ENCODE data around the gene ATF6B.
"Not testable (repeated sequence)": the region's sequence is repeated elsewhere in the genome, so short reads cannot be mapped to it uniquely, and the experiment has no call there.

The ATF6B gene

GRCh38 chr6:32102255-32102654 lies 25.8 kb downstream of the ATF6B start:
- DNase-seq: no peak

DNA sequence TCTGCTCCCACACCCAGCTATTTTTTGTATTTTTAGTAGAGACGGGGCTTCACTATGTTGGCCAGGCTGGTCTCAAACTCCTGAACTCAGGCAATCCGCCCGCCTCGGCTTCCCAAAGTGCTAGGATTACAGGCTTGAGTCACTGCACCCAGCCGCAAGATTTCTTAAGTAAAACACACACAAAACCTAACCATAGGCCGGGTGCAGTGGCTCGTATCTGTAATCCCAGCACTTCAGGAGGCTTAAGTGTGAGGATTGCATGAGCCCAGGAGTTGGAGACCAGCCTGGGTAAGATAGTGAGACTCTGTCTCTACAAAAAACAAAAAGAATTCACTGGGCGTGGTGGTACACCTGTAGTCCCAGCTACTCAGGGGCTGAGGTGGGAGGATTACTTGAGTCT lies 27.8 kb downstream of the ATF6B start:
- not testable (repeated sequence) for DNase-seq

- DNase-seq: no peak
Measured at GRCh38 chr6:32097364-32097763, 30.7 kb downstream of the ATF6B start.

- DNase-seq: no peak
Measured at GRCh38 chr6:32096394-32097258, 31.4 kb downstream of the ATF6B start.

DNA sequence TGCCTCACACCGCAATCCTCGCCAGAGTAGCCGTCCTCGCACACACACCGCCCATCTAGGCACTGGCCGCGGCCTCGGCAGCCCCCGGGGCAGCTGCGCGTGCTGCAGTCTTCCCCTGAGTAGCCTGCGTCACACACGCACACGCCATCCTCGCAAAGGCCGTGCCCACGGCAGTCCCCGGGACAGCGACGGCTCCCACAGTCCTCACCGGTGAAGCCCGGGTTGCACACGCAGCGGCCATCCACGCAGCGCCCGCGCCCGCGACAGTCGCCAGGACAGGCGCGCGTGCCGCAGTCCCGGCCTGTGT lies 32.0 kb downstream of the ATF6B start:
- no peak for DNase-seq

DNA sequence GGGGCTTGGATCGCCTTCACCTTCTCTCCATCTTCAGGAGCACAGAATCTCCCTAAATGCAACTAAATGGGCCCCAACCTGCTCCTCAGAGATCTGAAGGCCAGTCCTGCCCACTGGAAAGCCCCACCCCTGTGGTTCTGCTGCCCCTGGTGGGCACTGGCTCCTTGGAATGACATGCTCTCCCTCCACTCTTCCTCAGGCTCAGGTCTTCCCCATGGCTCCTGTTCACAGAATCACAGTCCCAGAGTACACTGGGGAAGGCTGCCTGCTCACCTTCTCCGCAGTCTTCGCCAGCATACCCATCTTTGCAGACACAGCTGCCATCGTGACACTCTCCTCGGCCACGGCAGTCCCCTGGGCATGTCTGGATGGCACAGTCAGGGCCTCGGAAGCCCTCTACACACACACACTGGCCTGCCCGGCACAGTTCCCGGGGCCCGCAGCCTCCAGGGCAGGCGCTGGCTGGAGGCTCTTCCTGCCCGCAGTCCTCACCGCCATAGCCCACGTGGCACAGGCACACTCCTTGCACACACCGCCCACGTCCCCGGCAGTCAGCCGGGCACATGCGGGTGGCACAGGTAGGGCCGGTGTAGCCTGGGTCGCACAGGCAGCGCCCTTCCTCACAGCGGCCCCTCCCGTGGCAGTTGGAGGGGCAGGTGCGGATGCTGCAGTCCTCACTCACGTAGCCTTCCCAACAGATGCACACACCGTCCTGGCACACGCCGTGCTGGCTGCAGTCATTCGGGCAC lies 32.5 kb downstream of the ATF6B start:
- no peak for DNase-seq

DNA sequence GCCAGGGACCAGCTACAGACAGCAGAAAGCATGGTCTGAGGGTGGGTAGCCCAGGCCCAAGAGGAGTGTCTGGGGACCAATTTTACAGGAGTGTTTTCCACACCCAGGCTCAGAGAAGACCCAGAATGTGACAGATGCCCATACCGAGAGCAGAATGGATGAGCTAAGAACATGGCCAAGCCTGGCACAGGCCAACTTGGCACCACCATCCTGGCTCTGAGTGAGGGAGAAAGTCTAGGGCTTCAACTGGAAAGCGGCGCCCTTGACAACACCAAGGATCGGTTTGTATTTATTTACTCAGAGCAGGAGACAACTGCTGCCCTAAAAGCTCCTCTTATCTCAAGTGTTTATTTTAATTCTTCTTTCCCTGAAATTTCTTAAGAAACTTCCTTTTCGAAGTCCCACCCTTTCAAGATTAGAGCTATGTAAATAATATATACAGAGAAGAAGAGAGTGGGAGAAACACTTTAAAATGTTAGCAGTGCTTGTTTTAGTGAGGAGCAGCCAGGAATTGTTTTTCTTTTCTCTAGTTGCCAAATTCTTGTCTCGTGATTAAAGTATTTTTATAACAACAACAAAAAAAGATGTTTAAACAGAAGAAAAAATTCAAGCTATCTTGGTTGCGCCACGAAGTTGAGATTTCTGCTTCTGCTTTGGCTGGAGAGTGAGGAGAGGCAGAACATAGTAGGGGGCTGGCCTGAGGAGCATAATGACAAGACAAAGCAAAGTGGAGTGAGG lies 35.1 kb downstream of the ATF6B start:
- peak; percentile 53 for DNase-seq

GRCh38 chr6:32089082-32089828 lies 38.8 kb downstream of the ATF6B start:
- DNase-seq: no peak

GRCh38 chr6:32088487-32089049 lies 39.5 kb downstream of the ATF6B start:
- DNase-seq: no peak

- DNase-seq: peak; percentile 77
Measured at GRCh38 chr6:32087574-32088486, 40.2 kb downstream of the ATF6B start.

- peak; percentile 86 for DNase-seq
Measured at GRCh38 chr6:32086661-32087573, 41.1 kb downstream of the ATF6B start.

DNA sequence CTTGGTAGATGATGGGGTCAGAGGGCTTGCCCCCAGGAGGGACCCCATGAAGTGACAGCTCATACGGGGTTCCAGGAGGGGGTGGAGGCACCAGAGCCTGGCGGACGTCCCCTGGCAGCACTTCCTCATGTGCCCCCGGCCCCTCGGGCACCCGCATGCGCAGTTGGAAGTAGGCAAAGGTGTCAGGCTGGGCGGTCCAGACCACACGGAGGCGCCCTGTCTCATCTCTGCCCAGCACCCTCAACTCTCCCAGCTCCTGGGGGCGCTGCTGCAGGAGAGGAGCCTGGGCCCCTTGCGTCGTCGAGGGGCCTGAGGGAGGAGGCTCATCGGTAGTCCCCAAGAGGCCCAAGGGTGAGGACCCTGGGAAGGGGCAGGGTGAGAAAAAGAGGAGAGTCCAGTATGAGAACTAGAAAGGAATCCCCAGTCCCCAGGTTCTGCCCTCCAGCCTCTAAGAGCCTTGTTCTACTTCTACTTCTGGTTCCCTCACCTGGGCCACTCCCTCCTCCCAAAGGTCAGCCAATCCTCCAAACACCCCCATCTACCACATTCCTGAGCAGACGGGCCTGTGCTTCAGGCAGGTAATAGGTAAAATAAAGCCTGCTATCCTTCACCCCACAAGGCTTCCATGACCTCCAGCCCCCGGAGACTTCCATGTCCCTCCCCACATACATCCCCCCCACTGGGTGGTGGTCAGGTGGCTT lies 42.1 kb downstream of the ATF6B start:
- DNase-seq: no peak

DNA sequence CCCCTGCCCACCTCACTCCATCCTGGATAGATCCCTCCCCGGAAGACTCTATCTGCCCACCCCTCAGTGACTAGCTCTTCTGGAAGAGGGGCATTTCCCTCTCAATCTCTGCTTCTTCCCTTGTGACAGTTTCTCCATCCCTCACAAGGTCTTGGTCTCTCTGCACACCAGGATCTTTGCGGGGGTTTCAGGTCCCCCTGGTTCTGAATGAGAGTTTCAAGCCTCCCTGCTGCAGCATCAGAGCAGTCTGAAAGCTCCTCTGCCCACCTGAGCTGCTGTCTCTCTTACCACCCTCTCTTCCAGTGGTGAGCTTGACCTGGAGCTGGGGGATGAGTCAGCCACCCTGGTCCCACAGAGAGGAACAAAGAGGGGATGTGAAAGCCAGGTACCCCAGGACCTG lies 43.3 kb downstream of the ATF6B start:
- no peak for DNase-seq

DNA sequence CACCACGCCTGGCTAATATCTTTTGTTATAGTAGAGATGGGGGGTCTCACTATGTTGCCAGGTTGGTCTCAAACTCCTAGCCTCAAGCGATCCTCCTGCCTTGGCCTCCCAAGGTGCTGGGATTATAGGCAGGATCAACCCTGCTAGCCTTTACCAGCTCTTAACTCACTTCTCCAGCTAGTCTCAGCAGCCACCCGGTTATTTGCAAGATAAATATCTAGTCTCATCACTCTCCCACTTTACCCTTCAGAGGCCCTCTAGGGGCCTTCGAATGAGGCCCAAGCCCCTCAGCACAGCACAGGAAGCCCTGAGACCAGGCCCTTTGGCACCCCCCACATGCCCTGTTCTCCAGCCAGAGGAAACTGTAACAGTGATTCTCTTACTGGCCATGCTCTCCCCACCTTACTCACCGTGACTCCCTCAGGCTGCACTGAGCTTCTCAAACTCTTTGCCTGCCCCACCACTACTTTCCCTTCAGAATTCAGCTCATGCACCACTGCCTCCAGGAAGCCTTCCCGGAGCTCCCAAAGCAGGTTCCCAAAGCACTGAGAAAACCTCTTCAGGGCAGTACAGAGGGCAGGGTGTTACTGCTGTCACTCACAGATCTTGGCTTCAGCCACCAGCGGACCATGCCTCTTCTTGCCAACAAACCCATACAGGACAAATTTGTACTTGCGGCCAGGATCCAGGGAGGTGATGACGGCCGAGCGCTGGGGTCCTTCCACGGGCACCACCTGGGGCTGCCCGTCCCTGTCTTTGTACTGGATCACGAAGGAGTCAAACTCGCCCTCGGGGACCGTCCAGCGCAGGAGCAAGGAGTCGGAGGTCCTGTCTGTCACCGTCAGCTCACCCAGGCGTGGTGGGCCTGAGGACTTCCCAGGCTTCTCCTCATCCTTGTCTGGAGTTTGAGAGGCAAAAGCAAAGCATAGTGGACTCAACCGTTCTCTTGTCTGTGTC lies 44.0 kb downstream of the ATF6B start:
- no peak for DNase-seq

DNA sequence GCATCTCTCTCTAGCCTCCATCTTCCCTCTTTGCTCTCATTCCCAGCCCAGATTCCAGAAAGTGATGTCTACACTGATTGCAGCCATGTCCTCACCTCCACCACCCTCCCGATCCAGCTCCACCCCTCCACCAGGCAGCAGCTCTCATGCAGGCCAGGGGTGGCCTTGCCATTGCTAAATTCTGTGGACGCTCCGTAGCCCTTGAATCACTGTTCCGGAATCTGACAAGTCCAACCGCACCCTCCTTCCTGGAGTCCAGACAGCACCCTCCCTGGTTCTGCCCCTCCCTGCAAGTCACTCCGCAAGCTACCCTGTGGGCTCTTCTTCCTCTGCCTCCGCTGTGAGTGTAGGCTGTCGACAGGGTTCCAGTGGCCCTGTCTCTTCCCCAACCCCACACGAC lies 45.1 kb downstream of the ATF6B start:
- DNase-seq: peak; percentile 97

- no peak for DNase-seq
Measured at GRCh38 chr6:32082478-32082877, 45.6 kb downstream of the ATF6B start.

DNA sequence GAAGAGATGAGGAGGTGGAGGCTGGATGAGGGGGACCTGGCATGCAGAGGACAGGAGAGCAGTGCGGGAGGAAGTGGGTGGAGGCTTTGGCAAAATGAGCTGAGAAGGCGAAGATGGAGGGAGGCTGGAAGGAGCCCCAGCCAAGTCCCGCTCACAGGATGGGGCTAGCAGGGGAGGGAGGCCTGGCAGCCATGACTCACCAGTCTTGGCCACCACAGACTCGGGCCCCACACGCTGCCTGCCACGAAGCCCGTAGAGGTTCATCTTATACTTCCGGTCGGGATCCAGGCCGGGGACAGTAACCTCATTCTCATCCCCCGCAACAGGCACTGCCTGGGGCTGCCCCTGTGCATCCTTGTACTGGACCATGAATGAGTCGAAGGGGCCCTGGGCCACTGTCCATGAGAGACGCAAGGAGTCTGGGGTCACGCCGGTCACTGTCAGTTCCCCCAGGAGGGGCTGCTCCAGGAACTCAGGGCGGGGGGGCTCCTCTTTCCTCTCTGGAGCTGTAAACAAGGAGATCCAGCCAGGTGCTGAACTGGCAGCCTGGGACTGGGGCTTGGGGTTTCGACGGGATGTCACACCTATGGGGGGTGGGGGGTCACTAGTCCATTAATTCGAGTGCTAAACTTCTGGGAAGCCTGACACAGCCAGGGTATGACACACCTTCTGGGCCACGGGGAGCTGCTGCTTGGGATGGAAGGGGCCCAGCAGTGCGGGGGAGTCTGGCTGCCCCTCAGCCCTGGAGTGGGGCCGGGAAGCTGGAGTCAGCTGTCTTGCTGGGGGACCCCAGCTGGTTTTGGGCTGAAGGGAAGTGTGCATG lies 46.7 kb downstream of the ATF6B start:
- DNase-seq: peak; percentile 97

Data from EL (cell line).